Peyer's patch (tissue), 4 donors: ENCODE results near the gene HGF. TPM values are rescaled to one million over a fixed set of nuclear protein-coding genes. Genes with fewer than 3 reads are reported as not detected.

Experiments
- DNase-seq, 3 donors: peaks; one replicate each; pipeline ENCODE4 v3.0.0-alpha.2; 2017 to 2019
- H3K27ac ChIP-seq, 4 donors: fragments of 200-600 bp; sonication (generic); one replicate each; pipeline ENCODE4 v1.5.1; 2016 to 2019
- H3K27me3 ChIP-seq, 2 donors: fragments of 200-600 bp; sonication (generic); one replicate each; pipeline ENCODE4 v1.5.1; 2019
- H3K36me3 ChIP-seq, 3 donors: fragments of 200-600 bp; sonication (generic); one replicate each; pipeline ENCODE4 v1.5.1; 2016 to 2019
- H3K4me1 ChIP-seq, 4 donors: fragments of 200-600 bp; sonication (generic); one replicate each; pipeline ENCODE4 v1.5.1; 2016 to 2019
- H3K4me3 ChIP-seq, 4 donors: fragments of 200-600 bp; sonication (generic); 1 replicate in 3 of 4; 2 replicates in 1 of 4; pipeline ENCODE4 v1.5.1; 2016 to 2019; ENCODE audit warnings: mild to moderate bottlenecking in 1 of 4
- H3K9me3 ChIP-seq, 4 donors: fragments of 200-600 bp; sonication (generic); one replicate each; pipeline ENCODE4 v1.5.1; 2016 to 2019; ENCODE audit warnings: mild to moderate bottlenecking in 1 of 4
- POLR2A ChIP-seq, 2 donors: fragments of 450-650 bp; IDR thresholded peaks; one replicate each; pipeline ENCODE4 v1.5.1; 2017; ENCODE audit warnings: antibody characterized with exemption in 2 of 2, mild to moderate bottlenecking in 2 of 2, moderate library complexity in 2 of 2
- total RNA-seq, 4 donors: library from RNA; depleted of rRNA; stranded (reverse); fragments of >200 nt; gene quantifications; one replicate each; pipeline ENCODE4 v1.1.0, GENCODE V29; 2016
- TF ChIP-seq, protein P1 (sequence below), 6 experiments: fragments of 450-650 bp in 4 of 6; fragments of 200-600 bp in 2 of 6; sonication (generic) in 1 of 6; IDR thresholded peaks; one replicate each; pipeline ENCODE4 v1.5.1; 2017 to 2019; ENCODE audit warnings: antibody characterized with exemption in 6 of 6, mild to moderate bottlenecking in 3 of 6, moderate library complexity in 1 of 6

HGF gene
- total RNA-seq, 4 donors from 2014 or later, result 0.88 to 5.0 (median 3.8) TPM

DNA sequence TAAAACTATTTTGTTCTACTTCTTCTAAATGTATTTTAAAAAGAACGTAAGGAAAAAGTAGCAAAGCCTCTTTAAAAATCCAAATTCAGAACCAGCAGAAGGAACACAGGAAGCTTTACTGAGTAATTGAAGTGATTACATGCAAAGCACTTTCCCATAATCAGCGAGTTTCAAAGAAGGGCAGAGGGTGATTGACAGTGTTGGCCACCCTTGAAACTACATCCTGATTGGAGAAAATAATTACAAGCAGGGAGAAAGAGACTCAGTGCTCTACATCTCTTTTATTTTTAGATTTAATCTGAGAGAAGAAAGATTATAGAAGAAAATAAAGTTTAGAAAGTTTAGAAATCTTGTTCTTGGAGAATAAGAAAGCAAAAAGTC lies 20.3 kb upstream of the HGF start:
- no peak for DNase-seq
- TF ChIP-seq POLR2A (IDR thresholded peaks at IDR 0.05), result no peak
- TF ChIP-seq, protein P1, sequence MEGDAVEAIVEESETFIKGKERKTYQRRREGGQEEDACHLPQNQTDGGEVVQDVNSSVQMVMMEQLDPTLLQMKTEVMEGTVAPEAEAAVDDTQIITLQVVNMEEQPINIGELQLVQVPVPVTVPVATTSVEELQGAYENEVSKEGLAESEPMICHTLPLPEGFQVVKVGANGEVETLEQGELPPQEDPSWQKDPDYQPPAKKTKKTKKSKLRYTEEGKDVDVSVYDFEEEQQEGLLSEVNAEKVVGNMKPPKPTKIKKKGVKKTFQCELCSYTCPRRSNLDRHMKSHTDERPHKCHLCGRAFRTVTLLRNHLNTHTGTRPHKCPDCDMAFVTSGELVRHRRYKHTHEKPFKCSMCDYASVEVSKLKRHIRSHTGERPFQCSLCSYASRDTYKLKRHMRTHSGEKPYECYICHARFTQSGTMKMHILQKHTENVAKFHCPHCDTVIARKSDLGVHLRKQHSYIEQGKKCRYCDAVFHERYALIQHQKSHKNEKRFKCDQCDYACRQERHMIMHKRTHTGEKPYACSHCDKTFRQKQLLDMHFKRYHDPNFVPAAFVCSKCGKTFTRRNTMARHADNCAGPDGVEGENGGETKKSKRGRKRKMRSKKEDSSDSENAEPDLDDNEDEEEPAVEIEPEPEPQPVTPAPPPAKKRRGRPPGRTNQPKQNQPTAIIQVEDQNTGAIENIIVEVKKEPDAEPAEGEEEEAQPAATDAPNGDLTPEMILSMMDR (IDR thresholded peaks at IDR 0.05), result no peak
- Histone ChIP-seq H3K9me3 (no peaks in the 10 kb centered on the region), H3K4me3 (no peak overlapping the region), H3K4me1 (no peaks in the 10 kb centered on the region), H3K36me3 (no peaks in the 10 kb centered on the region), H3K27me3 (no peaks in the 10 kb centered on the region), H3K27ac (no peak overlapping the region)

DNA sequence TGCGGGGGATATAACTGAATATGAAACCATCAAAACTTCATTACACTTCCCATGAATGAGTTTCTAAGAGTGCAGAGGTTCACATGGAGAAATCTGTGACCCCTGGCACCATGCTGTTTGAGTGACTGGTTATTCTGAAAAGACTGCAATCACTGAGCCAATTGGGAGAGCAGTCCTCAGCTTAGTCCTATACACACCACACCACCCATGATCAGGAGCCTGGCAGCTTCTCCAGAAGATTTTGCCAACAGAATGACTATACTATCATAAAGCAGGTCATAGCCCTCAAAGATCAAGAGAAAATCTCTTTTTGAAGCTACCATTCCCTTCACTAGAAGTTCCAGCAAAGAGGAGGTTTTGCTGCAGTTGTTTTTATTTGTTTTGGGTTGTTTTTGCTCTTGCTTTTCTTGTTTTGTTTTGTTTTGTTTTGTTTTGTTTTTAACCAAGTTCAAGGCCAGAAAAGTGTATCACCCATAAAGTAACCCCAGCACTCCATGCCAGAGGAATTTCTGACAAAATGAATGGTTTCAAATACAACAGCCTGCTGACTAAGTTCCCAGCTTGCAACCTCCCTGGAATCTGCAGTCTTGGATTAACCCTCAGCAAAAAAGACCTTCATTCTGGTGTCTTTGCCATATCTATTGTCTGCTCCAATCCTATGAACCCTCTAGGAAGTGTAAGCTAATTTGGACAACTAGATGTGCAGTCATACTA lies 19.7 kb upstream of the HGF start:
- H3K9me3 ChIP-seq, result no peaks in the 10 kb centered on the region
- no peak for DNase-seq
- no peak overlapping the region for H3K27ac ChIP-seq
- no peaks in the 10 kb centered on the region for H3K4me1 ChIP-seq
- TF ChIP-seq, protein P1 (IDR thresholded peaks at IDR 0.05), result no peak
- TF ChIP-seq POLR2A (IDR thresholded peaks at IDR 0.05), result no peak
- no peak overlapping the region for H3K4me3 ChIP-seq
- H3K27me3 ChIP-seq, result no peaks in the 10 kb centered on the region
- no peaks in the 10 kb centered on the region for H3K36me3 ChIP-seq

- Histone ChIP-seq H3K4me3 (no peak overlapping the region), H3K9me3 (no peaks in the 10 kb centered on the region), H3K4me1 (no peaks in the 10 kb centered on the region), H3K27ac (no peak overlapping the region), H3K36me3 (no peaks in the 10 kb centered on the region), H3K27me3 (no peaks in the 10 kb centered on the region)
- DNase-seq, result no peak
- TF ChIP-seq, protein P1 (IDR thresholded peaks at IDR 0.05), result no peak
- TF ChIP-seq POLR2A (IDR thresholded peaks at IDR 0.05), result no peak
These were observed 18.4 kb upstream of the HGF start for GRCh38 chr7:81788246-81788645.

DNA sequence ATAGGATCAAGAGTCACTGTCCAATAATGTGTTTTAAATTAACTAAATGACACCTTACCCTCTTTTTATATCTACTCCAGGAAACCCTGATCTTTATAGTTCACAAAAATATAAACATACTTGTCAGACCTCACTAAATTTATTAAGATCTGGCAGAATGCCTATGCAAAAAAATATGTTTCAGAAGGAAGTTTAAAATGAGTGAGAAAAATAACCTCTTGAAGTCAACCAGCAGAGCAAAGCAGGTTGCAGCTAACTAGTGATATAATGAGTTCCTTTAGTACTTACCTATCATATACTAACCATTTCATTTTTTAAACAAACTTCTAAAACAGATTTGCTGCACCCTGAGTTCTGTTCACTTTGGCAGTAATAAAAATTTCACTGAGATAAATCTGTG lies 14.0 kb upstream of the HGF start:
- Histone ChIP-seq H3K9me3 (no peaks in the 10 kb centered on the region), H3K4me1 (no peaks in the 10 kb centered on the region), H3K27me3 (no peaks in the 10 kb centered on the region), H3K36me3 (no peaks in the 10 kb centered on the region), H3K4me3 (no peak overlapping the region), H3K27ac (no peak overlapping the region)
- no peak for DNase-seq
- TF ChIP-seq, protein P1 (IDR thresholded peaks at IDR 0.05), result no peak
- no peak for TF ChIP-seq POLR2A (IDR thresholded peaks at IDR 0.05)

DNA sequence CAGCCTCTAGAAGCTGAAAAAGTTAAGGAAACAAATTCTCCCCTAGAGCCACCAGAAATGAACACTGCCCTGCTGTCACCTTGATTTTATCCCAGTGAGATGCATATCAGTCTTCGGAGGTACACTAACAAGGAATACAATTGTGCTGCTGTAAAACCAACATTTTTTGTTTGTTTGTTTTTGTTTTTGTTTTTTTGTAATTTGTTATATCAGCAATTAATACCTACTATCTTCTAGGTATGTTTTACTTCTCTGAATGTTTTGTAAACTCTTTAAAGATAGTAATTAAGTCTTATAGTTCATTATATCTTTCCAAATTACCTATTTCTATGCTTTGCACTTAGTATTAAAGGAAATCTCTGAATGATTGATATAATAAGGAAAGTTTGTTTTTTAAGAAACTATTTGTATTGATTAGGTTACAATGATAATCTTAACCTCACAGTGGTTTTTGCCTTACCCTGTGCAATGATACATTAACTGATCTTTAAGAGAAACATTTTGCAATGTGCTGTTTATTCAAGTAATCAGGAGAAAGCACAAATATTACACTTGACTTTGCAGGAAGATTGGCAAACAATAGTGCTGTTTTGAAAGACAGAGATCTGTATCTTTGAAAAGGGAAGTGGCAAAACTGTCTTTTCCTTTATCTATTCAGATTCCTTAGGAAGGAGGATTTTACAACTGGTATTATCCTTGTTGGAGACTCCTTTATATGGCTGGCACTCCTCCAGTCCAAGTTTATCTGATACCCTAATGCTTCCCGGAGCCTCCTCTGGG lies 11.3 kb upstream of the HGF start:
- Histone ChIP-seq H3K9me3 (no peaks in the 10 kb centered on the region), H3K27me3 (no peaks in the 10 kb centered on the region), H3K4me1 (no peaks in the 10 kb centered on the region), H3K27ac (no peak overlapping the region), H3K4me3 (no peak overlapping the region), H3K36me3 (no peaks in the 10 kb centered on the region)
- no peak for DNase-seq
- TF ChIP-seq POLR2A (IDR thresholded peaks at IDR 0.05), result no peak
- TF ChIP-seq, protein P1 (IDR thresholded peaks at IDR 0.05), result no peak
